SK-N-SH (cell line): ENCODE data around the gene FOXF2. TPM values are rescaled to one million over a fixed set of nuclear protein-coding genes. Genes with fewer than 3 reads are reported as not detected.

Experiments
- CTCF ChIA-PET: fragments of 300-600, 350-600 bp; formaldehyde crosslinking; extraction: SDS; loops from one replicate; lab custom pipeline; 2021; lab: Yijun Ruan, JAX
- POLR2A ChIA-PET: fragments of 350-600 bp; sonication (Branson Sonifier 250); formaldehyde crosslinking; extraction: SDS; loops from one replicate; lab custom pipeline; 2020; ENCODE audit warnings: antibody characterized with exemption, inconsistent platforms; lab: Yijun Ruan, JAX
- DNase-seq: peaks from one replicate; pipeline ENCODE4 v3.0.0; 2012
- H2AFZ ChIP-seq: fragments of 200-600 bp; sonication (generic); 2 replicates; pipeline ENCODE4 v1.8.1; 2016; ENCODE audit warnings: antibody characterized with exemption, mild to moderate bottlenecking, low read depth
- H3F3A ChIP-seq: fragments of 200-600 bp; sonication (generic); replicated peaks from 2 replicates; pipeline ENCODE3; 2016; ENCODE audit warnings: antibody characterized with exemption, mild to moderate bottlenecking; ENCODE audit not compliant: insufficient read depth
- H3K27ac ChIP-seq, 2 experiments: fragments of 200-500 bp in 1 of 2; fragments of 200-600 bp in 1 of 2; sonication (Bioruptor generic) in 1 of 2; sonication (generic), shearing (Covaris generic) in 1 of 2; 2 replicates each; pipeline versions ENCODE4 v1.5.1 to v1.6.1; 2014 to 2016; ENCODE audit warnings: low read depth in 2 of 2, inconsistent platforms in 1 of 2, low read length in 1 of 2, mild to moderate bottlenecking in 1 of 2, mixed read lengths in 1 of 2
- H3K27me3 ChIP-seq: fragments of 200-600 bp; sonication (generic), shearing (Covaris generic); 2 replicates; pipeline ENCODE4 v1.6.1; 2016; ENCODE audit warnings: mixed run types; ENCODE audit not compliant: insufficient read depth
- H3K36me3 ChIP-seq, 2 experiments: fragments of 200-500 bp in 1 of 2; fragments of 200-600 bp in 1 of 2; sonication (Bioruptor generic) in 1 of 2; sonication (generic) in 1 of 2; replicated peaks in 1 of 2; 2 replicates each; pipeline versions ENCODE3 to v1.5.1; 2014 to 2016; ENCODE audit warnings: low read length in 1 of 2, mild to moderate bottlenecking in 1 of 2; ENCODE audit not compliant: insufficient read depth in 2 of 2, control insufficient read depth in 1 of 2
- H3K4me1 ChIP-seq, 2 experiments: fragments of 200-500 bp in 1 of 2; fragments of 200-600 bp in 1 of 2; sonication (Bioruptor generic) in 1 of 2; sonication (generic), shearing (Covaris generic) in 1 of 2; 2 replicates each; pipeline versions ENCODE4 v1.5.1 to v1.6.1; 2014 to 2016; ENCODE audit warnings: low read depth in 1 of 2, low read length in 1 of 2, mixed run types in 1 of 2; ENCODE audit not compliant: insufficient read depth in 2 of 2, control insufficient read depth in 1 of 2
- H3K4me2 ChIP-seq: fragments of 200-600 bp; sonication (generic), shearing (Covaris generic); 2 replicates; pipeline ENCODE4 v1.6.1; 2017; ENCODE audit warnings: mixed run types
- H3K4me3 ChIP-seq, 2 experiments: fragments of 200-500 bp in 1 of 2; fragments of 200-600 bp in 1 of 2; sonication (Bioruptor generic) in 1 of 2; sonication (generic), shearing (Covaris generic) in 1 of 2; 2 replicates each; pipeline versions ENCODE4 v1.5.1 to v1.8.1; 2014 to 2016; ENCODE audit warnings: low read depth in 2 of 2, inconsistent platforms in 1 of 2, low read length in 1 of 2, mild to moderate bottlenecking in 1 of 2, mixed read lengths in 1 of 2, moderate library complexity in 1 of 2
- H3K79me2 ChIP-seq: fragments of 200-600 bp; sonication (generic); 2 replicates; pipeline ENCODE4 v1.8.1; 2017; ENCODE audit warnings: mild to moderate bottlenecking; ENCODE audit not compliant: insufficient read depth
- H3K9ac ChIP-seq: fragments of 200-600 bp; sonication (generic); 2 replicates; pipeline ENCODE4 v1.6.1; 2017; ENCODE audit warnings: mixed run types
- H3K9me2 ChIP-seq: fragments of 200-600 bp; sonication (generic); 2 replicates; pipeline ENCODE4 v1.6.1; 2017; ENCODE audit warnings: mixed run types
- H3K9me3 ChIP-seq: fragments of 200-600 bp; sonication (generic); 2 replicates; pipeline ENCODE4 v1.6.1; 2017; ENCODE audit warnings: mixed run types, mild to moderate bottlenecking, moderate library complexity
- H4K20me1 ChIP-seq: fragments of 200-600 bp; sonication (generic); 2 replicates; pipeline ENCODE4 v1.6.1; 2017; ENCODE audit warnings: mild to moderate bottlenecking, mixed run types; ENCODE audit not compliant: insufficient read depth
- CTCF ChIP-seq: fragments of 200-600 bp; sonication (generic); IDR thresholded peaks from 2 replicates; pipeline ENCODE4 v1.6.1; 2017; ENCODE audit warnings: antibody characterized with exemption, mild to moderate bottlenecking, moderate library complexity
- EP300 ChIP-seq, 2 experiments: IDR thresholded peaks; 2 replicates each; pipeline versions ENCODE4 v1.4.0 to v1.6.1; 2012; ENCODE audit warnings: borderline replicate concordance in 1 of 2, low read depth in 1 of 2, low read length in 1 of 2
- GABPA ChIP-seq: IDR thresholded peaks from 2 replicates; pipeline ENCODE4 v1.4.0; 2012; ENCODE audit warnings: low read depth, mild to moderate bottlenecking
- GATA2 ChIP-seq: sonication (generic); formaldehyde crosslinking; IDR thresholded peaks from 2 replicates; pipeline ENCODE4 v1.5.0; 2020; ENCODE audit warnings: mild to moderate bottlenecking, missing genetic modification reagents
- IRF3 ChIP-seq: fragments of 150-350 bp; IDR thresholded peaks from 2 replicates; pipeline ENCODE4 v1.6.1; 2016; ENCODE audit warnings: mild to moderate bottlenecking, low read depth, low read length
- JUND ChIP-seq: IDR thresholded peaks from 2 replicates; pipeline ENCODE4 v1.4.0; 2012
- MAX ChIP-seq: IDR thresholded peaks from 2 replicates; pipeline ENCODE4 v1.4.0; 2012; ENCODE audit warnings: low read depth
- MXI1 ChIP-seq: IDR thresholded peaks from 2 replicates; pipeline ENCODE4 v1.6.1; 2012; ENCODE audit warnings: mild to moderate bottlenecking, low read depth, low read length, improper control_type of control experiment
- NFIC ChIP-seq: IDR thresholded peaks from 2 replicates; pipeline ENCODE4 v1.4.0; 2012; ENCODE audit warnings: borderline replicate concordance
- NRF1 ChIP-seq: IDR thresholded peaks from 2 replicates; pipeline ENCODE4 v1.6.1; 2012; ENCODE audit warnings: low read depth, mild to moderate bottlenecking, low read length
- PBX3 ChIP-seq: IDR thresholded peaks from 2 replicates; pipeline ENCODE4; 2012
- POLR2AphosphoS5 ChIP-seq: IDR thresholded peaks from 2 replicates; pipeline ENCODE4 v1.6.1; 2012; ENCODE audit warnings: low read depth, low read length
- RCOR1 ChIP-seq: fragments of 150-350 bp; IDR thresholded peaks from 2 replicates; pipeline ENCODE4 v1.6.1; 2017; ENCODE audit warnings: antibody characterized with exemption, low read length
- REST ChIP-seq: IDR thresholded peaks from 2 replicates; pipeline ENCODE4 v1.6.1; 2012; ENCODE audit warnings: mild to moderate bottlenecking, low read depth, low read length, moderate library complexity
- RFX5 ChIP-seq: IDR thresholded peaks from 2 replicates; pipeline ENCODE4 v1.6.1; 2012; ENCODE audit warnings: mild to moderate bottlenecking, improper control_type of control experiment, low read length
- SIN3A ChIP-seq: IDR thresholded peaks from 2 replicates; pipeline ENCODE4 v1.6.1; 2012; ENCODE audit warnings: low read depth, mild to moderate bottlenecking, low read length, moderate library complexity, borderline replicate concordance
- SMC3 ChIP-seq: IDR thresholded peaks from 2 replicates; pipeline ENCODE4 v1.6.1; 2012; ENCODE audit warnings: low read depth, low read length, improper control_type of control experiment
- TAF1 ChIP-seq: IDR thresholded peaks from 2 replicates; pipeline ENCODE4 v1.6.1; 2012; ENCODE audit warnings: low read depth, mild to moderate bottlenecking, low read length, moderate library complexity, borderline replicate concordance
- USF1 ChIP-seq: IDR thresholded peaks from 2 replicates; pipeline ENCODE4 v1.4.0; 2012; ENCODE audit warnings: low read depth, borderline replicate concordance
- USF2 ChIP-seq: fragments of 150-350 bp; IDR thresholded peaks from 2 replicates; pipeline ENCODE4 v1.6.1; 2017; ENCODE audit warnings: antibody characterized with exemption, low read length, low read depth, borderline replicate concordance
- WGBS: methylation state at CpG from one replicate; pipeline ENCODE4 v1.1.6; 2017; ENCODE audit warnings: low lambda C conversion rate; 5-methylcytosine and 5-hydroxymethylcytosine counted together
- polyA plus RNA-seq, 3 experiments: library from polyadenylated mRNA; depleted of rRNA; stranded (reverse); fragments of >200 nt; gene quantifications; 2 replicates each; pipeline ENCODE4 v1.2.3, GENCODE V29; 2012

Gene FOXF2
- polyA plus RNA-seq, 1 of the 3 experiments (the other 2 are of a cell fraction): not detected

GRCh38 chr6:1420382-1420781 is 31.0 kb downstream of the FOXF2 start:
- Histone ChIP-seq H3K9me2 (no peaks in the 10 kb centered on the region), H3K9me3 (no peaks in the 10 kb centered on the region), H3K27me3 (peaks cover 60% of the 10 kb centered on the region), H3K36me3 (no peaks in the 10 kb centered on the region), H3K79me2 (no peaks in the 10 kb centered on the region), H3K4me3 (no peak overlapping the region), H2AFZ (no peak overlapping the region), H3K4me1 (no peaks in the 10 kb centered on the region)
- DNase-seq: no peak
- WGBS: 4% methylated on average over 1 of the region's 1 CpG
- POLR2A ChIA-PET: no interaction called here
- CTCF ChIA-PET: interaction anchor here (1.2 kb wide), 1 partner anchor 24 kb away, joined by 3 read pairs; no protein-coding TSS in a partner anchor
- TF ChIP-seq CTCF: no peak
- TF ChIP-seq GABPA: no peak
- TF ChIP-seq IRF3: no peak
- no peak for TF ChIP-seq JUND
- no peak for TF ChIP-seq MXI1
- TF ChIP-seq POLR2AphosphoS5: no peak
- TF ChIP-seq REST: no peak
- TF ChIP-seq RFX5: no peak
- TF ChIP-seq GATA2 (CRISPR knock-in tag): no peak
- TF ChIP-seq SIN3A: no peak
- no peak for TF ChIP-seq SMC3
- TF ChIP-seq NFIC: no peak
- no peak for TF ChIP-seq USF1
- no peak for TF ChIP-seq PBX3
- no peak for TF ChIP-seq NRF1
- no peak for TF ChIP-seq MAX
- no peak for TF ChIP-seq USF2
- no peak for TF ChIP-seq EP300 (IDR thresholded peaks at IDR 0.05; ENCODE audit: borderline replicate concordance in 1 of 2, low read depth in 1 of 2, low read length in 1 of 2)
- no peak for TF ChIP-seq TAF1
- TF ChIP-seq RCOR1: no peak
- TF ChIP-seq, all 33 proteins: peak for 0
- H3K4me2 ChIP-seq: no peak overlapping the region
- no peaks in the 10 kb centered on the region for H3F3A ChIP-seq
- no peaks in the 10 kb centered on the region for H4K20me1 ChIP-seq
- H3K9ac ChIP-seq: no peak overlapping the region
- no peak overlapping the region for H3K27ac ChIP-seq
